Measurements from ENCODE around the gene NFE2. TPM values are rescaled to one million over a fixed set of nuclear protein-coding genes. Genes with fewer than 3 reads are reported as not detected.
A peak's percentile ranks its signal among the peaks of the same experiment; 100 is the strongest.

The NFE2 gene
- total RNA-seq, 1 donor from 2014 or later = 0.71 TPM

DNA sequence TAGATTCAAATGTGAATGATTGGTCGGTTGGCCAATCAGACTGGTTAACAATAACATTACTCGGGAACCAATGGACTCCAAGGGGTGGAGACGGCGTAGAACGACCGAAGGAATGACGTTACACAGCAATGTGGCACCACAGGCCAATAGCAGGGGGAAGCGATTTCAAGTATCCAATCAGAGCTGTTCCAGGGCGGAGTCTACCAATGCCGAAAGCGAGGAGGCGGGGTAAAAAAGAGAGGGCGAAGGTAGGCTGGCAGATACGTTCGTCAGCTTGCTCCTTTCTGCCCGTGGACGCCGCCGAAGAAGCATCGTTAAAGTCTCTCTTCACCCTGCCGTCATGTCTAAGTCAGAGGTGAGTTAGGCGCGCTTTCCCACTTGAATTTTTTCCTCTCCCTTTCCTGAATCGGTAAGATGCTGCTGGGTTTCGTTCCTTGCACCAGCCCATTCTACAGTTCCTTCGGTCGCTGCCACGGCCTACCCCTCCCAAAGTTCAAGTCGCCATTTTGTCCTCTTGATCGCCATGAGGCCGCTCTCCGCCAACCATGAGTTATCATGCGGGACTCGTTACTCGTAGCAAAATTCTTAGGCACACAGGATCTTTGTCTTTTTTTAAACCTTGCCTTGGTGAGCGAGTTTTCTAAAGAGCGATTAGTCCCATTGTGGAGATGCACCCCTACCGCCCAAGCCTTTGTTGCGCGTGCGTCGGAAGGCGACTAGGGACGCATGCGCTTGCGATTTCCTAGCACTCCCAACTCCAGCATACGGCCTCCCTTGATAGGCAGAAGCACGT, 20.2 kb downstream of the NFE2 start, which contains the start of gene HNRNPA1:
Gene HNRNPA1 (plus strand): TSS at position 259 of the 793 bp plus-strand sequence. CDS start 82 bp downstream, at position 341.
- peaks cover 74% of the 10 kb centered on the region for H3K4me1 ChIP-seq
- H3K27ac ChIP-seq (replicated peaks) = peak within 1 kb of the TSS; percentile 93
- DNase-seq = peak; percentile 92
- no peaks in the 10 kb centered on the region for H3K27me3 ChIP-seq (ENCODE audit: low read depth)
- H3K36me3 ChIP-seq = peaks cover 39% of the 10 kb centered on the region
- H3K9me3 ChIP-seq (replicated peaks) = no peaks in the 10 kb centered on the region
- H3K4me3 ChIP-seq = peak within 1 kb of the TSS; percentile 81
- TF ChIP-seq, protein P1, sequence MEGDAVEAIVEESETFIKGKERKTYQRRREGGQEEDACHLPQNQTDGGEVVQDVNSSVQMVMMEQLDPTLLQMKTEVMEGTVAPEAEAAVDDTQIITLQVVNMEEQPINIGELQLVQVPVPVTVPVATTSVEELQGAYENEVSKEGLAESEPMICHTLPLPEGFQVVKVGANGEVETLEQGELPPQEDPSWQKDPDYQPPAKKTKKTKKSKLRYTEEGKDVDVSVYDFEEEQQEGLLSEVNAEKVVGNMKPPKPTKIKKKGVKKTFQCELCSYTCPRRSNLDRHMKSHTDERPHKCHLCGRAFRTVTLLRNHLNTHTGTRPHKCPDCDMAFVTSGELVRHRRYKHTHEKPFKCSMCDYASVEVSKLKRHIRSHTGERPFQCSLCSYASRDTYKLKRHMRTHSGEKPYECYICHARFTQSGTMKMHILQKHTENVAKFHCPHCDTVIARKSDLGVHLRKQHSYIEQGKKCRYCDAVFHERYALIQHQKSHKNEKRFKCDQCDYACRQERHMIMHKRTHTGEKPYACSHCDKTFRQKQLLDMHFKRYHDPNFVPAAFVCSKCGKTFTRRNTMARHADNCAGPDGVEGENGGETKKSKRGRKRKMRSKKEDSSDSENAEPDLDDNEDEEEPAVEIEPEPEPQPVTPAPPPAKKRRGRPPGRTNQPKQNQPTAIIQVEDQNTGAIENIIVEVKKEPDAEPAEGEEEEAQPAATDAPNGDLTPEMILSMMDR (IDR thresholded peaks at IDR 0.05; ENCODE audit: borderline replicate concordance) = no peak
- intact Hi-C loops (cut with micrococcal nuclease) = no loop called here

DNA sequence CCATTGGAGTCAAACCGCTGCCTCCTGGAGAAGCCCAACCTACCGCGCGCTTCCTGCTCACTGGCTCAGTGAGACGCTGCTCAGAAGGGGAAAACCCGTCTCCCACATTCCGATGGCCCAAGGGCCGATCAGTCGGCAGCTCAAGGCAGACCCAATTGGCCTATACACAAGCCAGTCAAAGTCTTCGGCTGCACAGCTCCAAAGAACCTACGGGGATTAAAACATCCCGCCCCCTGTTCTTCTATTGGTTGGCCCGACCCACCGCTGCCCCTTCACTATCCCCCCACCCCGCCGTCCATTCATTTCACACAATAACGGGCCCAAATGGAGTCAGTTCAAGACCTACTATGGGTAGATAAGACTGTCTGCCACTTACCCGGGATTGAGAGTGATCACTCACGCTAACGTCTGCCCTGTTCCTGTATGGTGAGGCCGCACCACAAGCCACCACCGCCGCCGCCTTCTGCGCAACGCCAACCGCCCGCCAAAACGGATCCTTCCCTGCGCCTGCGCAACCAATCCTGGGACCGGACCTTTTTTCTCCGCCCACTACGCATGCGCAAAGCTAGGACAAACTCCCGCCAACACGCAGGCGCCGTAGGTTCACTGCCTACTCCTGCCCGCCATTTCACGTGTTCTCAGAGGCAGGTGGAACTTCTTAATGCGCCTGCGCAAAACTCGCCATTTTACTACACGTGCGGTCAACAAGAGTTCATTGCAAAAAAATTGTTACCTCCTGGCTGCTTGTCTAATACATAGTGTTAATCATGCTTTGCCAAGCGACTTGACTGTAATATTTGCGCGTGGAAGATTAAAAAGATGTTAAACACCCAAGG, 21.0 kb downstream of the NFE2 start, which contains the start of gene CBX5:
Gene CBX5 (minus strand): TSS at position 491 of the 836 bp plus-strand sequence. CDS start 22,472 bp downstream, outside the sequence.
- peaks cover 66% of the 10 kb centered on the region for H3K4me1 ChIP-seq
- peak within 1 kb of the TSS; percentile 81 for H3K4me3 ChIP-seq
- H3K27me3 ChIP-seq (ENCODE audit: low read depth) = no peaks in the 10 kb centered on the region
- TF ChIP-seq, protein P1 (IDR thresholded peaks at IDR 0.05; ENCODE audit: borderline replicate concordance) = no peak
- H3K9me3 ChIP-seq (replicated peaks) = no peaks in the 10 kb centered on the region
- peak within 1 kb of the TSS; percentile 93 for H3K27ac ChIP-seq (replicated peaks)
- intact Hi-C loops (cut with micrococcal nuclease) = no loop called here
- peaks cover 32% of the 10 kb centered on the region for H3K36me3 ChIP-seq
- peak; percentile 99 for DNase-seq

DNA sequence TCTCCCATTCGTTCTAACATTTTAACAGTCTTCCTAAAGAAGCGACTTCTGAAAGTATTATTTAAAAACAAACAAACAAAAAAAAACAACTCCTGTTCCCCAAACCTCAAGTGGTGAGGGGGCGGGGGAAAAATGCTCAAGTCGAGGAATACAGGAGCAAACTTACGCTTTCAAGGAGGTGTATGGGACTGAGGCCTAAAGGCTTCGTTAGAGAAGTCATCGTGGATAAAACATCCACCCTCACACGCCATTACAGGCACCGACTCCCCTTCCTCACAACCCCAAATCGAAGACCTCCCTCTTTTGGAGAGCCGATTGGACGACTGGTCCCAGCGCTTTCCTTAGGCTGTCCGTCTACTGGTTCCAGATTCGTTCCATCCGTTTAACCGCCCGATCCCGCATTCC, 21.6 kb downstream of the NFE2 start:
- Histone ChIP-seq H3K4me3 (peak overlapping the region; percentile 81), H3K4me1 (peaks cover 61% of the 10 kb centered on the region), H3K27ac (replicated peaks) (peak overlapping the region; percentile 93), H3K9me3 (replicated peaks) (no peaks in the 10 kb centered on the region), H3K36me3 (peaks cover 29% of the 10 kb centered on the region), H3K27me3 (ENCODE audit: low read depth) (no peaks in the 10 kb centered on the region)
- no peak for DNase-seq
- intact Hi-C loops (cut with micrococcal nuclease) = no loop called here
- TF ChIP-seq, protein P1 (IDR thresholded peaks at IDR 0.05; ENCODE audit: borderline replicate concordance) = no peak

DNA sequence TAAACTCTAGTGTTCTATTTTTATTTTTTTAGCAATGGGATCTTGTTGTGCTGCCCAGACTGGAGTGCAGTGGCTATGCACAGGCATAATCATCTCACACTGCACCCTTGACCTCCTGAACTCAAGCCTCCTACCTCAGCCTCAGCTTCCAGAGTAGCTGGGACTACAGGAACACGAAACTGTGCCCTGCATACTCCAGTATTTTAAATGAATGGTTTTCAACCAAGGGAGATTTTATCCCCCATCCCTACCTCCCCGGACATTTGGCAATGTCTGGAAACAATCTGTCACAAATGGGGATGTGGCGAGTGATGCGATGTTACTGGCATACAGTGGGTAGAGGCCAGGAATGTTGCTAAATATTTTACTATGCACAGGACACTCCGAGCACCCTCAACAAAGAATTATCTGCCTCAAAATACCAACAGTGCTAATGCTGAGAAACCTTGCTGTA, 23.0 kb downstream of the NFE2 start:
- Histone ChIP-seq H3K4me1 (peaks cover 60% of the 10 kb centered on the region), H3K27ac (replicated peaks) (peak overlapping the region; percentile 93), H3K4me3 (peak overlapping the region; percentile 81), H3K9me3 (replicated peaks) (no peaks in the 10 kb centered on the region), H3K36me3 (peaks cover 28% of the 10 kb centered on the region), H3K27me3 (ENCODE audit: low read depth) (no peaks in the 10 kb centered on the region)
- intact Hi-C loops (cut with micrococcal nuclease) = no loop called here
- TF ChIP-seq, protein P1 (IDR thresholded peaks at IDR 0.05; ENCODE audit: borderline replicate concordance) = no peak
- no peak for DNase-seq

DNA sequence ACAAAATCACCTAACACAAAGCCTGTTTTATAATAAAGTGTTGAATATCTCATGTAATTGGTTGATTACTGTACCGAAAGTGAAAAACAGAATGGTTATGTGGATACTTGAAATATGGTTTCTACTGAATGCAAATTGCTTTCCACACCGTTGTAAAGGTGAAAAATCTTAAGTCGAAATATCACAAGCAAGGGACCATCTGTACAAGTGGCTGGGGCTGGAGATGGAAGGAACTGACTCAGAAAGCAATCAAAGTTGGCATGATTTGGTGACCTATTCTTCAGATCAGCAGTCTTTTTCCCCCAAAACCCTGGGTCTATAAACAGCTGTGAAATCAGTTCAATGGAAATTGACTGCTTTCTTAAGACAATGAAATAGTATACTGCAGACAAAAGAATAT, 24.4 kb downstream of the NFE2 start:
- Histone ChIP-seq H3K9me3 (replicated peaks) (no peaks in the 10 kb centered on the region), H3K4me1 (peaks cover 53% of the 10 kb centered on the region), H3K36me3 (peaks cover 13% of the 10 kb centered on the region), H3K27ac (replicated peaks) (no peak overlapping the region), H3K27me3 (ENCODE audit: low read depth) (no peaks in the 10 kb centered on the region), H3K4me3 (no peak overlapping the region)
- intact Hi-C loops (cut with micrococcal nuclease) = no loop called here
- DNase-seq = no peak
- TF ChIP-seq, protein P1 (IDR thresholded peaks at IDR 0.05; ENCODE audit: borderline replicate concordance) = no peak
